HG02798 (cell line): ENCODE results near the gene SLC35A2.

Source experiments
- ATAC-seq: cut with Tn5 transposase; IDR thresholded peaks from one replicate; pipeline ENCODE4 v1.9.1; 2021; ENCODE audit warnings: mild to moderate bottlenecking; ENCODE audit not compliant: unreplicated experiment, poor library complexity

Gene SLC35A2

GRCh38 chrX:48911412-48912182, at the start of gene SLC35A2:
TSS of gene SLC35A2 (minus strand) at chrX:48911646. CDS start at chrX:48911636, 10 bp downstream.
- ATAC-seq = peak; percentile 73

GRCh38 chrX:48960291-48960690, 48.8 kb upstream of the SLC35A2 start:
- no peak for ATAC-seq

GRCh38 chrX:48958635-48959094, 47.2 kb upstream of the SLC35A2 start:
- no peak for ATAC-seq

GRCh38 chrX:48957827-48958634, 46.6 kb upstream of the SLC35A2 start:
- peak; percentile 91 for ATAC-seq

GRCh38 chrX:48957477-48957826, 46.0 kb upstream of the SLC35A2 start, which contains the start of gene OTUD5:
TSS of gene OTUD5 (minus strand) at chrX:48957607. CDS start at chrX:48957570, 37 bp downstream.
- peak; percentile 33 for ATAC-seq

- peak; percentile 0 for ATAC-seq
Measured at GRCh38 chrX:48956728-48957414, 45.4 kb upstream of the SLC35A2 start.

- ATAC-seq = no peak
Measured at GRCh38 chrX:48948589-48948988, 37.1 kb upstream of the SLC35A2 start.

- no peak for ATAC-seq
Measured at GRCh38 chrX:48945517-48946348, 34.3 kb upstream of the SLC35A2 start.

GRCh38 chrX:48942895-48943294, 31.4 kb upstream of the SLC35A2 start:
- ATAC-seq = no peak

GRCh38 chrX:48940404-48940955, 29.0 kb upstream of the SLC35A2 start:
- no peak for ATAC-seq

GRCh38 chrX:48939524-48940228, 28.2 kb upstream of the SLC35A2 start:
- ATAC-seq = no peak

- ATAC-seq = peak; percentile 63
Measured at GRCh38 chrX:48938721-48939425, 27.4 kb upstream of the SLC35A2 start.

- peak; percentile 61 for ATAC-seq
Measured at GRCh38 chrX:48937054-48937907, 25.8 kb upstream of the SLC35A2 start.

GRCh38 chrX:48936429-48937053, 25.1 kb upstream of the SLC35A2 start:
- ATAC-seq = no peak

GRCh38 chrX:48935301-48935670, 23.8 kb upstream of the SLC35A2 start:
- ATAC-seq = no peak

- no peak for ATAC-seq
Measured at GRCh38 chrX:48934581-48935300, 23.3 kb upstream of the SLC35A2 start.
